Kidney epithelial cell (primary cell): ENCODE measurements around the gene GRID2. TPM values are rescaled to one million over a fixed set of nuclear protein-coding genes. Genes with fewer than 3 reads are reported as not detected.

Experiments used
- DNase-seq: peaks from one replicate; pipeline ENCODE4 v3.0.0-alpha.2; 2010; ENCODE audit warnings: low read depth
- H3K27me3 ChIP-seq: 2 replicates; pipeline ENCODE4 v1.6.0; 2011; ENCODE audit warnings: low read length; ENCODE audit not compliant: control insufficient read depth, insufficient read depth
- H3K36me3 ChIP-seq: 2 replicates; pipeline ENCODE4 v1.5.1; 2011; ENCODE audit warnings: low read length; ENCODE audit not compliant: control insufficient read depth, insufficient read depth
- H3K4me3 ChIP-seq: 2 replicates; pipeline ENCODE4 v1.5.1; 2011; ENCODE audit warnings: low read depth, mild to moderate bottlenecking, control low read depth, low read length
- total RNA-seq: library from RNA; depleted of rRNA; stranded (reverse); fragments of >200 nt; gene quantifications from 2 replicates; pipeline ENCODE4 v1.2.3, GENCODE V29; 2015
- TF ChIP-seq, protein P1 (sequence below): IDR thresholded peaks from 2 replicates; pipeline ENCODE4 v1.5.1; 2011; ENCODE audit warnings: mild to moderate bottlenecking, moderate library complexity, low read length, control low read depth, inconsistent platforms; ENCODE audit not compliant: insufficient read depth, poor library complexity, severe bottlenecking

Gene GRID2
- total RNA-seq, 1 donor from 2014 or later: not detected

GRCh38 chr4:93216646-93217045 is 912.9 kb downstream of the GRID2 start:
- Histone ChIP-seq H3K36me3 (no peaks in the 10 kb centered on the region), H3K4me3 (no peak overlapping the region), H3K27me3 (no peaks in the 10 kb centered on the region)
- TF ChIP-seq, protein P1, sequence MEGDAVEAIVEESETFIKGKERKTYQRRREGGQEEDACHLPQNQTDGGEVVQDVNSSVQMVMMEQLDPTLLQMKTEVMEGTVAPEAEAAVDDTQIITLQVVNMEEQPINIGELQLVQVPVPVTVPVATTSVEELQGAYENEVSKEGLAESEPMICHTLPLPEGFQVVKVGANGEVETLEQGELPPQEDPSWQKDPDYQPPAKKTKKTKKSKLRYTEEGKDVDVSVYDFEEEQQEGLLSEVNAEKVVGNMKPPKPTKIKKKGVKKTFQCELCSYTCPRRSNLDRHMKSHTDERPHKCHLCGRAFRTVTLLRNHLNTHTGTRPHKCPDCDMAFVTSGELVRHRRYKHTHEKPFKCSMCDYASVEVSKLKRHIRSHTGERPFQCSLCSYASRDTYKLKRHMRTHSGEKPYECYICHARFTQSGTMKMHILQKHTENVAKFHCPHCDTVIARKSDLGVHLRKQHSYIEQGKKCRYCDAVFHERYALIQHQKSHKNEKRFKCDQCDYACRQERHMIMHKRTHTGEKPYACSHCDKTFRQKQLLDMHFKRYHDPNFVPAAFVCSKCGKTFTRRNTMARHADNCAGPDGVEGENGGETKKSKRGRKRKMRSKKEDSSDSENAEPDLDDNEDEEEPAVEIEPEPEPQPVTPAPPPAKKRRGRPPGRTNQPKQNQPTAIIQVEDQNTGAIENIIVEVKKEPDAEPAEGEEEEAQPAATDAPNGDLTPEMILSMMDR: no peak
- DNase-seq: no peak

DNA sequence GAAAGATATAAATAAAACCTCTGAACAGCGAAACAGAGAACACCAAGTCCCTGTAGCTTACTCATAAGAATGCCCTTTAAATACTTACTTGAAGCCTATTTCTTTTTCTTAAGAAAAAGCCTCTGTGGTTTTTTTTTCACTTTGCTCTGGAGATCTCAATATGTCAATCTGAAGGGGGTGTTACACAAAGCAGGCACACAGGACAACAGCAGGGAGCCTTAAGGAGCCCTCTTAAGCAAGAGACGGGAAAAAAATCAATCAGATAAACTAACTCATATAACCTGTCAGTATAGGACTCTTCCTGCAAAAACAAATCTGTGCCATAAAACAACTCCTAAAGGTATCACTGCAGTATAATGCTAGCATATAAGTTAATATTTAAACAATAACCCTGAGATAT is 913.7 kb downstream of the GRID2 start:
- Histone ChIP-seq H3K36me3 (no peaks in the 10 kb centered on the region), H3K27me3 (no peaks in the 10 kb centered on the region), H3K4me3 (no peak overlapping the region)
- no peak for DNase-seq
- TF ChIP-seq, protein P1: no peak

- no peaks in the 10 kb centered on the region for H3K36me3 ChIP-seq
- TF ChIP-seq, protein P1: no peak
- DNase-seq: no peak
- no peak overlapping the region for H3K4me3 ChIP-seq
- H3K27me3 ChIP-seq: no peaks in the 10 kb centered on the region
These were observed 918.0 kb downstream of the GRID2 start for GRCh38 chr4:93221771-93222170.

GRCh38 chr4:93228021-93228420 is 924.3 kb downstream of the GRID2 start:
- H3K27me3 ChIP-seq: no peaks in the 10 kb centered on the region
- no peak for DNase-seq
- no peak overlapping the region for H3K4me3 ChIP-seq
- TF ChIP-seq, protein P1: no peak
- H3K36me3 ChIP-seq: no peaks in the 10 kb centered on the region

DNA sequence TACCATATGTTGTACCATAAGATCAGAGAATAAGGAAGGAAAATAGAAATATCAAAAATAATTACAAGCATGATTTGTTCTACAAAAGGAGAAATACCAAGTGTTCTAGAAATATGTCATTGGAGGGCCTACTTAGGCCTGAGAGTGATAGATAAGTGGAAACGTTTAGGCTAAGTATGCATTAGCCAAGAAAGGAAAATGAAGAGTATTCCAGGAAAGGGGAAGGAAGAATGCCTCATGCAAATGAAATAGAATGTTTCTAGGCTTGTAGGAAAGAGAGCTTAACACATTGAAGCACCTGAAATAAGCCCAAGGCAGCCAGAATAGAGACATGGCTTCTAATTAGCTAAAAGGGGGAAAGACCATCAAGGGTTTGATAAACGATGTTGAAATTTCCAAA is 929.1 kb downstream of the GRID2 start:
- Histone ChIP-seq H3K27me3 (no peaks in the 10 kb centered on the region), H3K36me3 (no peaks in the 10 kb centered on the region), H3K4me3 (no peak overlapping the region)
- DNase-seq: no peak
- TF ChIP-seq, protein P1: no peak

DNA sequence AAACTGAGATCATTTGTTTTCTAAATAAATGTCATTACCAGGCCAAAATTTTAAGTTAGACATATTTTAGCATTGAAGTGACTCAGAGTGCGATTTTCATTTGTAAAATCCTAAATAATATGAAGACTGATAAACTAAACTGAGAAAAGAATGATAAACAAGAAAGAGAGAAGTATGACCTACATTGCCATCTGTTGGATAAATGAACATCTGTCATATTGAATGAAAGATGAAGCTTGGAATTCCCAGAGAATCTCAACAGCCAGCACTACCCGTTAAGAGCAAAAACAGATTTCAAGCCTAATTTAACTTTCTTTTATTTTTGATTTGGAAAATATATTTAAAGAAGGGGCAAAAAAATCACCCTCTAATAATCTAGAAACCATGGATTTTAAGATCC is 933.8 kb downstream of the GRID2 start:
- DNase-seq: no peak
- TF ChIP-seq, protein P1: no peak
- no peak overlapping the region for H3K4me3 ChIP-seq
- no peaks in the 10 kb centered on the region for H3K36me3 ChIP-seq
- H3K27me3 ChIP-seq: no peaks in the 10 kb centered on the region
